H1 (cell line): ENCODE results near the gene RNF224. TPM values are rescaled to one million over a fixed set of nuclear protein-coding genes. Genes with fewer than 3 reads are reported as not detected.
A peak's percentile ranks its signal among the peaks of the same experiment; 100 is the strongest.

Experiments used
- CTCF ChIA-PET: fragments of 300-600 bp; sonication (Branson Sonifier 250); formaldehyde crosslinking; loops from one replicate; lab custom pipeline; 2021; ENCODE audit not compliant: partially characterized antibody; lab: Charles Lee
- POLR2A ChIA-PET: fragments of 300-600 bp; sonication (Branson Sonifier 250); formaldehyde crosslinking; loops from one replicate; lab custom pipeline; 2021; ENCODE audit warnings: inconsistent platforms; ENCODE audit not compliant: partially characterized antibody; lab: Charles Lee
- DNase-seq, 2 experiments: peaks; one replicate each; pipeline versions ENCODE4 v3.0.0 to v3.0.0-alpha.2; 2010 to 2022; ENCODE audit warnings: low spot score in 2 of 2, low read depth in 1 of 2, mixed read lengths in 1 of 2
- FAIRE-seq: peaks from 2 replicates; lab custom pipeline; 2011; peaks lifted over from hg19 to GRCh38; lab: Jason Lieb, UNC
- H2AFZ ChIP-seq: 2 replicates; pipeline ENCODE4 v1.8.1; 2012; ENCODE audit warnings: low read length, inconsistent platforms
- H2AK5ac ChIP-seq: 2 replicates; pipeline ENCODE4 v1.6.1; 2013; ENCODE audit warnings: low read depth, low read length
- H2BK120ac ChIP-seq: replicated peaks from 2 replicates; pipeline ENCODE3; 2013; ENCODE audit warnings: low read depth, low read length, inconsistent platforms
- H2BK12ac ChIP-seq: 2 replicates; pipeline ENCODE4 v1.6.1; 2013; ENCODE audit warnings: low read depth, low read length
- H2BK15ac ChIP-seq: 2 replicates; pipeline ENCODE4 v1.6.1; 2013; ENCODE audit warnings: low read length
- H2BK20ac ChIP-seq: 2 replicates; pipeline ENCODE4 v1.6.1; 2013; ENCODE audit warnings: low read length
- H2BK5ac ChIP-seq: 2 replicates; pipeline ENCODE4 v1.6.1; 2013; ENCODE audit warnings: low read depth, low read length
- H3K14ac ChIP-seq: 2 replicates; pipeline ENCODE4 v1.6.1; 2013; ENCODE audit warnings: inconsistent platforms; ENCODE audit not compliant: insufficient read length
- H3K18ac ChIP-seq: 2 replicates; pipeline ENCODE4 v1.6.1; 2013; ENCODE audit warnings: low read length; ENCODE audit errors: extremely low read depth
- H3K23ac ChIP-seq: 2 replicates; pipeline ENCODE4 v1.6.1; 2013; ENCODE audit warnings: inconsistent platforms; ENCODE audit not compliant: insufficient read length
- H3K23me2 ChIP-seq: 2 replicates; pipeline ENCODE4 v1.6.1; 2013; ENCODE audit warnings: low read depth, low read length
- H3K27ac ChIP-seq: 2 replicates; pipeline ENCODE4 v1.6.1; 2011; ENCODE audit warnings: low read depth, low read length, inconsistent platforms
- H3K27me3 ChIP-seq, 4 experiments: replicated peaks in 1 of 4; 1 replicate in 1 of 4; 2 replicates in 3 of 4; pipeline versions ENCODE4 v1.6.1 to v1.8.1; 2011 to 2013; ENCODE audit warnings: low read length in 3 of 4, mild to moderate bottlenecking in 3 of 4, inconsistent platforms in 2 of 4, mixed read lengths in 2 of 4, moderate library complexity in 1 of 4; ENCODE audit not compliant: control insufficient read depth in 3 of 4, insufficient read depth in 3 of 4; ENCODE audit errors: extremely low read depth in 1 of 4
- H3K36me3 ChIP-seq, 4 experiments: 2 replicates each; pipeline versions ENCODE4 v1.6.1 to v1.8.1; 2011 to 2013; ENCODE audit warnings: mild to moderate bottlenecking in 4 of 4, low read length in 3 of 4, moderate library complexity in 2 of 4, control low read depth in 1 of 4, inconsistent platforms in 1 of 4; ENCODE audit not compliant: insufficient read depth in 4 of 4, control insufficient read depth in 2 of 4
- H3K4ac ChIP-seq: replicated peaks from 2 replicates; pipeline ENCODE3; 2013; ENCODE audit warnings: low read length, low read depth, mixed read lengths, inconsistent platforms; ENCODE audit not compliant: insufficient read length
- H3K4me1 ChIP-seq, 4 experiments: replicated peaks in 1 of 4; 1 replicate in 1 of 4; 2 replicates in 3 of 4; pipeline versions ENCODE4 v1.6.1 to v1.8.1; 2011 to 2013; ENCODE audit warnings: low read length in 3 of 4, inconsistent platforms in 2 of 4, mixed read lengths in 1 of 4; ENCODE audit not compliant: insufficient read depth in 4 of 4, control insufficient read depth in 3 of 4
- H3K4me2 ChIP-seq, 2 experiments: 2 replicates each; pipeline versions ENCODE4 v1.6.1 to v1.8.1; 2011 to 2013; ENCODE audit warnings: low read depth in 2 of 2, low read length in 2 of 2, control low read depth in 1 of 2, inconsistent platforms in 1 of 2, mild to moderate bottlenecking in 1 of 2; ENCODE audit not compliant: insufficient read depth in 1 of 2
- H3K4me3 ChIP-seq, 4 experiments: fragments of 200-600, 300-600 bp in 1 of 4; sonication (generic), shearing (Covaris generic), sonication (Bioruptor Twin) in 1 of 4; 2 replicates each; pipeline versions ENCODE4 v1.5.1 to v1.8.1; 2011 to 2016; ENCODE audit warnings: low read length in 4 of 4, low read depth in 3 of 4, control low read depth in 2 of 4, inconsistent platforms in 2 of 4, mild to moderate bottlenecking in 2 of 4, mixed read lengths in 1 of 4, moderate library complexity in 1 of 4; ENCODE audit not compliant: insufficient read depth in 2 of 4; ENCODE audit errors: extremely low read depth in 1 of 4
- H3K56ac ChIP-seq: replicated peaks from 2 replicates; pipeline ENCODE3; 2013; ENCODE audit warnings: low read depth, mild to moderate bottlenecking, mixed read lengths, low read length, inconsistent platforms; ENCODE audit not compliant: insufficient read length
- H3K79me1 ChIP-seq: 2 replicates; pipeline ENCODE4 v1.6.1; 2013; ENCODE audit warnings: low read depth, low read length, control low read depth
- H3K79me2 ChIP-seq, 2 experiments: 2 replicates each; pipeline versions ENCODE4 v1.6.1 to v1.8.1; 2012 to 2013; ENCODE audit warnings: low read length in 2 of 2, mild to moderate bottlenecking in 2 of 2, inconsistent platforms in 1 of 2; ENCODE audit not compliant: insufficient read depth in 2 of 2, control insufficient read depth in 1 of 2
- H3K9ac ChIP-seq, 4 experiments: replicated peaks in 1 of 4; 1 replicate in 1 of 4; 2 replicates in 3 of 4; pipeline versions ENCODE4 v1.6.1 to v1.8.1; 2011 to 2013; ENCODE audit warnings: low read depth in 3 of 4, low read length in 3 of 4, control low read depth in 2 of 4, mild to moderate bottlenecking in 2 of 4, moderate library complexity in 2 of 4, inconsistent platforms in 1 of 4; ENCODE audit errors: extremely low read depth in 1 of 4
- H3K9me3 ChIP-seq, 2 experiments: 2 replicates each; pipeline versions ENCODE4 v1.6.1 to v1.8.1; 2012 to 2013; ENCODE audit warnings: mild to moderate bottlenecking in 2 of 2, moderate library complexity in 2 of 2, control low read depth in 1 of 2, inconsistent platforms in 1 of 2, low read depth in 1 of 2, low read length in 1 of 2, mixed read lengths in 1 of 2; ENCODE audit not compliant: insufficient read depth in 2 of 2
- H4K20me1 ChIP-seq, 2 experiments: replicated peaks in 1 of 2; 2 replicates each; pipeline versions ENCODE3 to v1.8.1; 2011 to 2013; ENCODE audit warnings: inconsistent platforms in 2 of 2, low read length in 2 of 2, mild to moderate bottlenecking in 1 of 2; ENCODE audit not compliant: insufficient read depth in 2 of 2, control insufficient read depth in 1 of 2
- H4K5ac ChIP-seq: 2 replicates; pipeline ENCODE4 v1.6.1; 2013; ENCODE audit warnings: low read length, low read depth, mixed read lengths, inconsistent platforms; ENCODE audit not compliant: insufficient read length
- H4K8ac ChIP-seq: 2 replicates; pipeline ENCODE4 v1.8.0; 2013; ENCODE audit warnings: mild to moderate bottlenecking, moderate library complexity, low read length, inconsistent platforms; ENCODE audit not compliant: insufficient read depth; ENCODE audit errors: extremely low read depth
- H4K91ac ChIP-seq: replicated peaks from 2 replicates; pipeline ENCODE3; 2013; ENCODE audit warnings: low read length, mixed read lengths, inconsistent platforms; ENCODE audit not compliant: insufficient read length
- CBX5 ChIP-seq: fragments of 300-800, 300-1000 bp; sonication (generic); IDR thresholded peaks from 2 replicates; pipeline ENCODE4 v1.7.1; 2016; ENCODE audit warnings: antibody characterized with exemption, low read length, low read depth
- EP300 ChIP-seq, 2 experiments: IDR thresholded peaks; 1 replicate in 1 of 2; 2 replicates in 1 of 2; pipeline ENCODE4 v1.6.1; 2011 to 2012; ENCODE audit warnings: low read depth in 2 of 2, low read length in 2 of 2, mild to moderate bottlenecking in 2 of 2, borderline replicate concordance in 1 of 2, inconsistent platforms in 1 of 2, moderate library complexity in 1 of 2
- EZH2 ChIP-seq: fragments of 200-600 bp; sonication (generic); IDR thresholded peaks from 2 replicates; pipeline ENCODE4 v1.7.1; 2012; ENCODE audit warnings: low read depth, mild to moderate bottlenecking, moderate library complexity, low read length, inconsistent platforms; ENCODE audit not compliant: severe bottlenecking
- GABPA ChIP-seq: IDR thresholded peaks from 2 replicates; pipeline ENCODE4 v1.6.1; 2011; ENCODE audit warnings: mild to moderate bottlenecking, low read length, moderate library complexity, borderline replicate concordance; ENCODE audit not compliant: insufficient read depth
- HDAC6 ChIP-seq: IDR thresholded peaks from one replicate; pipeline ENCODE4 v1.7.1; 2012; ENCODE audit warnings: low read depth, mild to moderate bottlenecking, inconsistent platforms, low read length, moderate library complexity
- JUND ChIP-seq: IDR thresholded peaks from 2 replicates; pipeline ENCODE4 v1.6.1; 2011; ENCODE audit warnings: mild to moderate bottlenecking, improper control_type of control experiment, low read length
- KDM4A ChIP-seq: IDR thresholded peaks from one replicate; pipeline ENCODE4 v1.7.1; 2012; ENCODE audit warnings: low read depth, mild to moderate bottlenecking, moderate library complexity, low read length, inconsistent platforms; ENCODE audit not compliant: severe bottlenecking
- KDM5A ChIP-seq: fragments of 200-600 bp; IDR thresholded peaks from 2 replicates; pipeline ENCODE4 v1.7.1; 2012; ENCODE audit warnings: mild to moderate bottlenecking, low read length, inconsistent platforms, mixed read lengths
- PHF8 ChIP-seq: fragments of 200-600 bp; sonication (generic); conservative IDR thresholded peaks from 2 replicates; pipeline ENCODE4 v1.7.1; 2012; ENCODE audit warnings: low read depth, mild to moderate bottlenecking, inconsistent platforms, low read length, moderate library complexity
- RAD21 ChIP-seq, 2 experiments: IDR thresholded peaks in 1 of 2; conservative IDR thresholded peaks in 1 of 2; 2 replicates each; pipeline ENCODE4 v1.6.1; 2011; ENCODE audit warnings: low read depth in 2 of 2, low read length in 2 of 2, improper control_type of control experiment in 1 of 2, inconsistent platforms in 1 of 2, mild to moderate bottlenecking in 1 of 2, moderate library complexity in 1 of 2
- TEAD4 ChIP-seq: IDR thresholded peaks from 2 replicates; pipeline ENCODE4 v1.6.1; 2012; ENCODE audit warnings: low read depth, low read length, inconsistent platforms, mixed read lengths
- YY1 ChIP-seq: IDR thresholded peaks from 2 replicates; pipeline ENCODE4 v1.6.1; 2011; ENCODE audit warnings: low read depth, mild to moderate bottlenecking, low read length
- WGBS, 2 experiments: shearing (Covaris generic) in 1 of 2; methylation state at CpG; one replicate each; pipeline versions ENCODE4 v1.1.6 to v1.1.7; 2013 to 2015; ENCODE audit warnings: low lambda C conversion rate in 2 of 2, mixed read lengths in 2 of 2, inconsistent platforms in 1 of 2, low coverage in 1 of 2, missing lambda C conversion rate in 1 of 2; ENCODE audit not compliant: insufficient replicate concordance in 2 of 2, insufficient coverage in 1 of 2, insufficient read length in 1 of 2; ENCODE audit errors: extremely low coverage in 1 of 2, missing lambda C conversion rate in 1 of 2; 5-methylcytosine and 5-hydroxymethylcytosine counted together
- polyA plus RNA-seq, 7 experiments: library from polyadenylated mRNA; depleted of rRNA in 3 of 7; stranded (reverse) in 5 of 7; unstranded in 2 of 7; fragments of >200 nt in 5 of 7; fragments of 200-250 nt in 2 of 7; gene quantifications; 1 replicate in 5 of 7; 2 replicates in 1 of 7; 4 replicates in 1 of 7; pipeline versions ENCODE4 v1.2.1 to v1.2.3, GENCODE V29; 2011 to 2013; ENCODE audit warnings: missing spikeins in 2 of 7, mixed read lengths in 2 of 7
- total RNA-seq: library from RNA; stranded (reverse); fragmentation: NEBNext Ultra II Directional; extraction: Animal tissue kit (Norgen Biotek cat#: 25700); gene quantifications from 2 replicates; pipeline ENCODE4 v1.2.1, GENCODE V29; 2021

Gene RNF224
- total and polyA plus RNA-seq, 2 of the 8 experiments (the other 6 are each of a cell fraction or from before 2014, with no cell fraction given): 0.24 TPM; not detected in 1

DNA sequence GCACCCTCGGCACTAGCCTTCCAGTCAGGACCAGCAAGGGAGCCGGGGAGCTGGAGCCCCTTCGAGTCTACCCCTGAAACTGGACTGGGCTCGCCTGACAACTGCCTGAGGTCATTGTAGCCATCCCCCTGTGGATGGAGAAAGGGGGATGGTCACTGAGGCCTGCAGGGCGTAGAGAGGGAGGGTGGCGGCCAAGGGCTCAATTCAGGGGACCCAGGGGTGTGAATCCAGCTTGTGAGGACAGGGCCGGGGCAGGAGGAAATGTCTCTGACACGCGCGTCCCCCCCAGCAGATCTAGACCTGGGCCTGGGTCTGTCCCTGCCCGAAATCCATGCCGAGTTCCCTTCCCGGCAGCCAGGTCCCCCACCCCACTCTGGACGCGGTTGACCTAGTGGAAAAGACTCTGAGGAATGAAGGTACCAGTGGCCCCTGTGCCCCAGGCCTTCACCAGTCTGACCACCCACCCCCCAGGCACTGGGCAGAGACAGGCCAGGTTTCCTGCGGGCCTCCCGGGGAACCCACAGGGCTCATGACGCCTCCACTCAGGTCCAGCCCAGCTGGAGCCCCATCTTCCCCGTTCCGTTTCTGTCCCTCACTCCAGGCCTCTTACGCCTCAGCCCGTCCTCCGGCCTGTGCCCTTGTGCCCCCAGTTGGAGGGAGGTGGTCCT is 4.2 kb downstream of the RNF224 start:
- no peak for FAIRE-seq
- Histone ChIP-seq H2BK12ac (no peak overlapping the region), H3K14ac (no peak overlapping the region), H4K5ac (no peak overlapping the region), H2AK5ac (no peak overlapping the region), H3K23me2 (no peaks in the 10 kb centered on the region), H3K79me1 (no peaks in the 10 kb centered on the region), H4K8ac (peak overlapping the region; percentile 71), H3K9me3 (no peaks in the 10 kb centered on the region), H2AFZ (no peak overlapping the region), H3K23ac (no peak overlapping the region), H3K79me2 (no peaks in the 10 kb centered on the region), H3K9ac (no peak overlapping the region), H3K4ac (no peak overlapping the region), H4K20me1 (peaks cover 0 to 1% of the 10 kb centered on the region in 2 experiments), H2BK120ac (no peak overlapping the region), H3K27me3 (no peaks in the 10 kb centered on the region; a peak in 1 of 7 replicates), H3K27ac (no peak overlapping the region), H3K56ac (no peak overlapping the region), H4K91ac (no peak overlapping the region), H3K4me2 (no peak overlapping the region), H3K4me1 (peaks cover 0 to 16% (median 4%) of the 10 kb centered on the region in 4 experiments; a peak in 5 of 7 replicates), H2BK15ac (no peak overlapping the region), H3K18ac (no peak overlapping the region), H3K36me3 (no peaks in the 10 kb centered on the region), H3K4me3 (no peak overlapping the region), H2BK20ac (no peak overlapping the region), H2BK5ac (no peak overlapping the region)
- ChIA-PET CTCF (interaction anchor here (0.8 to 20.2 kb wide), 5 partner anchors 11 to 202 kb away, joined by 3 to 204 read pairs (median 5); partner anchors contain the start of genes ANAPC2 and SSNA1), POLR2A (interaction anchor here (0.7 to 69.9 kb wide), 4 partner anchors 9 to 25 kb away, joined by 3 to 1462 read pairs (median 5); partner anchors contain the start of genes NELFB, STPG3, TOR4A and TUBB4B)
- WGBS, 2 experiments: 87% methylated on average over 17 of the region's 23 CpGs; no CpG with 5 or more reads in 1 of the 2 experiments
- DNase-seq: no peak
- TF ChIP-seq KDM4A (no peak), CBX5 (no peak), TEAD4 (no peak), PHF8 (no peak), YY1 (no peak), GABPA (no peak), JUND (no peak), EP300 (IDR thresholded peaks at IDR 0.05; ENCODE audit: borderline replicate concordance in 1 of 2, low read depth in 2 of 2, low read length in 2 of 2) (no peak), KDM5A (no peak), RAD21 (IDR thresholded peaks at IDR 0.05 in 1 of 2, conservative IDR thresholded peaks at IDR 0.05 in 1 of 2; ENCODE audit: low read depth in 2 of 2, low read length in 2 of 2) (no peak), EZH2 (no peak), HDAC6 (no peak)
